ENCODE data around the gene PSAT1. TPM values are rescaled to one million over a fixed set of nuclear protein-coding genes. Genes with fewer than 3 reads are reported as not detected.

PSAT1 gene
- polyA plus RNA-seq, 1 donor from 2014 or later: 18.0 TPM

- no peak for TF ChIP-seq EZH2 (IDR thresholded peaks at IDR 0.05; ENCODE audit: borderline replicate concordance, insufficient read depth, low read length, poor library complexity, severe bottlenecking)
- TF ChIP-seq, protein P1, sequence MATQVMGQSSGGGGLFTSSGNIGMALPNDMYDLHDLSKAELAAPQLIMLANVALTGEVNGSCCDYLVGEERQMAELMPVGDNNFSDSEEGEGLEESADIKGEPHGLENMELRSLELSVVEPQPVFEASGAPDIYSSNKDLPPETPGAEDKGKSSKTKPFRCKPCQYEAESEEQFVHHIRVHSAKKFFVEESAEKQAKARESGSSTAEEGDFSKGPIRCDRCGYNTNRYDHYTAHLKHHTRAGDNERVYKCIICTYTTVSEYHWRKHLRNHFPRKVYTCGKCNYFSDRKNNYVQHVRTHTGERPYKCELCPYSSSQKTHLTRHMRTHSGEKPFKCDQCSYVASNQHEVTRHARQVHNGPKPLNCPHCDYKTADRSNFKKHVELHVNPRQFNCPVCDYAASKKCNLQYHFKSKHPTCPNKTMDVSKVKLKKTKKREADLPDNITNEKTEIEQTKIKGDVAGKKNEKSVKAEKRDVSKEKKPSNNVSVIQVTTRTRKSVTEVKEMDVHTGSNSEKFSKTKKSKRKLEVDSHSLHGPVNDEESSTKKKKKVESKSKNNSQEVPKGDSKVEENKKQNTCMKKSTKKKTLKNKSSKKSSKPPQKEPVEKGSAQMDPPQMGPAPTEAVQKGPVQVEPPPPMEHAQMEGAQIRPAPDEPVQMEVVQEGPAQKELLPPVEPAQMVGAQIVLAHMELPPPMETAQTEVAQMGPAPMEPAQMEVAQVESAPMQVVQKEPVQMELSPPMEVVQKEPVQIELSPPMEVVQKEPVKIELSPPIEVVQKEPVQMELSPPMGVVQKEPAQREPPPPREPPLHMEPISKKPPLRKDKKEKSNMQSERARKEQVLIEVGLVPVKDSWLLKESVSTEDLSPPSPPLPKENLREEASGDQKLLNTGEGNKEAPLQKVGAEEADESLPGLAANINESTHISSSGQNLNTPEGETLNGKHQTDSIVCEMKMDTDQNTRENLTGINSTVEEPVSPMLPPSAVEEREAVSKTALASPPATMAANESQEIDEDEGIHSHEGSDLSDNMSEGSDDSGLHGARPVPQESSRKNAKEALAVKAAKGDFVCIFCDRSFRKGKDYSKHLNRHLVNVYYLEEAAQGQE (IDR thresholded peaks at IDR 0.05; ENCODE audit: borderline replicate concordance): no peak
- TF ChIP-seq TAF1 (IDR thresholded peaks at IDR 0.05; ENCODE audit: low read depth): no peak
- no peak for TF ChIP-seq MXI1 (conservative IDR thresholded peaks at IDR 0.05; ENCODE audit: poor library complexity, severe bottlenecking)
- no peak for TF ChIP-seq EP300 (conservative IDR thresholded peaks at IDR 0.05; ENCODE audit: poor library complexity, severe bottlenecking)
- no peak for TF ChIP-seq POLR2AphosphoS5 (IDR thresholded peaks at IDR 0.05)
- TF ChIP-seq SMC3 (conservative IDR thresholded peaks at IDR 0.05; ENCODE audit: poor library complexity): no peak
- TF ChIP-seq RAD21 (conservative IDR thresholded peaks at IDR 0.05): no peak
- no peak for TF ChIP-seq CTCF (IDR thresholded peaks at IDR 0.05; ENCODE audit: poor library complexity, severe bottlenecking)
- H3K27me3 ChIP-seq (ENCODE audit: insufficient read depth, low read depth, low read length): no peaks in the 10 kb centered on the region
- no peak overlapping the region for H3K9ac ChIP-seq (ENCODE audit: low read length)
- no peaks in the 10 kb centered on the region for H3K9me2 ChIP-seq (ENCODE audit: insufficient read depth, low read length)
- H3K4me3 ChIP-seq (ENCODE audit: low read length): no peak overlapping the region
- no peaks in the 10 kb centered on the region for H3K9me3 ChIP-seq (ENCODE audit: low read length)
- H3K36me3 ChIP-seq (ENCODE audit: insufficient read depth, low read length): peaks cover 4% of the 10 kb centered on the region
- H3F3A ChIP-seq (ENCODE audit: insufficient read depth, low read length, poor library complexity, severe bottlenecking): no peaks in the 10 kb centered on the region
- H3K27ac ChIP-seq (ENCODE audit: low read length): no peak overlapping the region
- no peaks in the 10 kb centered on the region for H4K20me1 ChIP-seq (ENCODE audit: insufficient read depth)
- no peak overlapping the region for H3K4me2 ChIP-seq (ENCODE audit: low read length)
- no peaks in the 10 kb centered on the region for H3K79me2 ChIP-seq (replicated peaks; ENCODE audit: insufficient read depth, low read length)
- no peak overlapping the region for H2AFZ ChIP-seq (ENCODE audit: low read depth, low read length)
These were observed 18.3 kb downstream of the PSAT1 start for GRCh38 chr9:78314953-78315870.

- Histone ChIP-seq H2AFZ (ENCODE audit: low read depth, low read length) (no peak overlapping the region), H3K9ac (ENCODE audit: low read length) (no peak overlapping the region), H3K27ac (ENCODE audit: low read length) (no peak overlapping the region), H4K20me1 (ENCODE audit: insufficient read depth) (no peaks in the 10 kb centered on the region), H3F3A (ENCODE audit: insufficient read depth, low read length, poor library complexity, severe bottlenecking) (no peaks in the 10 kb centered on the region), H3K79me2 (replicated peaks; ENCODE audit: insufficient read depth, low read length) (no peaks in the 10 kb centered on the region), H3K9me3 (ENCODE audit: low read length) (no peaks in the 10 kb centered on the region), H3K27me3 (ENCODE audit: insufficient read depth, low read depth, low read length) (no peaks in the 10 kb centered on the region), H3K9me2 (ENCODE audit: insufficient read depth, low read length) (no peaks in the 10 kb centered on the region), H3K36me3 (ENCODE audit: insufficient read depth, low read length) (peaks cover 4% of the 10 kb centered on the region), H3K4me2 (ENCODE audit: low read length) (no peak overlapping the region), H3K4me3 (ENCODE audit: low read length) (no peak overlapping the region)
- no peak for TF ChIP-seq EP300 (conservative IDR thresholded peaks at IDR 0.05; ENCODE audit: poor library complexity, severe bottlenecking)
- no peak for TF ChIP-seq RAD21 (conservative IDR thresholded peaks at IDR 0.05)
- no peak for TF ChIP-seq CTCF (IDR thresholded peaks at IDR 0.05; ENCODE audit: poor library complexity, severe bottlenecking)
- no peak for TF ChIP-seq EZH2 (IDR thresholded peaks at IDR 0.05; ENCODE audit: borderline replicate concordance, insufficient read depth, low read length, poor library complexity, severe bottlenecking)
- TF ChIP-seq, protein P1 (IDR thresholded peaks at IDR 0.05; ENCODE audit: borderline replicate concordance): no peak
- no peak for TF ChIP-seq MXI1 (conservative IDR thresholded peaks at IDR 0.05; ENCODE audit: poor library complexity, severe bottlenecking)
- no peak for TF ChIP-seq POLR2AphosphoS5 (IDR thresholded peaks at IDR 0.05)
- no peak for TF ChIP-seq TAF1 (IDR thresholded peaks at IDR 0.05; ENCODE audit: low read depth)
- no peak for TF ChIP-seq SMC3 (conservative IDR thresholded peaks at IDR 0.05; ENCODE audit: poor library complexity)
These were observed 19.4 kb downstream of the PSAT1 start for GRCh38 chr9:78316166-78316892.
